PC-9 (cell line): Measurements from ENCODE around the gene C3orf70. TPM values are rescaled to one million over a fixed set of nuclear protein-coding genes. Genes with fewer than 3 reads are reported as not detected.

ENCODE experiments used
- BruUV-seq: library from RNA; stranded (reverse); fragments of 400-500 nt; replicated peaks from 2 replicates; lab custom pipeline; 2021; lab: Mats Ljungman, UMichigan
- CTCF ChIA-PET: fragments of 300-600 bp; sonication (Branson Sonifier 250); formaldehyde crosslinking; loops from one replicate; lab custom pipeline; 2022; ENCODE audit warnings: antibody characterized with exemption; lab: Charles Lee
- POLR2A ChIA-PET: fragments of 300-600 bp; sonication (Branson Sonifier 250); formaldehyde crosslinking; loops from one replicate; lab custom pipeline; 2022; ENCODE audit warnings: antibody characterized with exemption; ENCODE audit not compliant: unreplicated experiment; lab: Charles Lee
- DNase-seq, 2 experiments: peaks; one replicate each; pipeline versions ENCODE4 v3.0.0 to v3.0.0-alpha.2; 2015 to 2022; ENCODE audit warnings: mixed read lengths in 1 of 2
- H2AFZ ChIP-seq: fragments of 200-600 bp; sonication (generic); 2 replicates; pipeline ENCODE4 v1.8.1; 2017; ENCODE audit warnings: antibody characterized with exemption
- H3F3A ChIP-seq: fragments of 200-600 bp; sonication (generic); 2 replicates; pipeline ENCODE4 v1.8.1; 2017; ENCODE audit warnings: antibody characterized with exemption, mild to moderate bottlenecking, low read depth; ENCODE audit not compliant: insufficient read depth
- H3K27ac ChIP-seq: fragments of 200-600 bp; sonication (generic); 2 replicates; pipeline ENCODE4 v1.6.1; 2016; ENCODE audit warnings: mixed run types
- H3K27me3 ChIP-seq: fragments of 200-600 bp; sonication (generic); 2 replicates; pipeline ENCODE4 v1.6.1; 2016; ENCODE audit warnings: low read depth, mixed run types; ENCODE audit not compliant: insufficient read depth
- H3K36me3 ChIP-seq: fragments of 200-600 bp; sonication (generic); 2 replicates; pipeline ENCODE4 v1.6.1; 2016; ENCODE audit warnings: low read depth, mixed run types
- H3K4me1 ChIP-seq: fragments of 200-600 bp; sonication (generic); replicated peaks from 2 replicates; pipeline ENCODE4 v1.6.1; 2016; ENCODE audit warnings: mixed run types; ENCODE audit not compliant: insufficient read depth
- H3K4me2 ChIP-seq: fragments of 200-600 bp; sonication (generic); 2 replicates; pipeline ENCODE4 v1.6.1; 2017; ENCODE audit warnings: mixed run types
- H3K4me3 ChIP-seq: fragments of 200-600 bp; sonication (generic); 2 replicates; pipeline ENCODE4 v1.6.1; 2016; ENCODE audit warnings: mixed run types
- H3K79me2 ChIP-seq: fragments of 200-600 bp; sonication (generic); 2 replicates; pipeline ENCODE4 v1.6.1; 2017; ENCODE audit warnings: low read depth, mixed run types
- H3K9me2 ChIP-seq: fragments of 200-600 bp; sonication (generic); 2 replicates; pipeline ENCODE4 v1.8.1; 2017; ENCODE audit warnings: mild to moderate bottlenecking; ENCODE audit not compliant: insufficient read depth
- H3K9me3 ChIP-seq: fragments of 200-600 bp; sonication (generic); 2 replicates; pipeline ENCODE4 v1.8.1; 2016; ENCODE audit warnings: low read depth; ENCODE audit not compliant: insufficient read depth
- H4K20me1 ChIP-seq: fragments of 200-600 bp; sonication (generic); 2 replicates; pipeline ENCODE4 v1.8.1; 2017; ENCODE audit not compliant: insufficient read depth
- EZH2 ChIP-seq: fragments of 200-600 bp; sonication (generic); IDR thresholded peaks from 2 replicates; pipeline ENCODE4 v1.8.0; 2017; ENCODE audit warnings: antibody characterized with exemption, low read depth
- intact Hi-C: fragments of 100-400 bp; cut with micrococcal nuclease; formaldehyde crosslinking; loops from one replicate; pipeline ENCODE4 v1.10.0; 2022; ENCODE audit not compliant: unreplicated experiment
- total RNA-seq: library from RNA; stranded (reverse); gene quantifications from 2 replicates; pipeline ENCODE4 v1.2.3, GENCODE V29; 2021
- TF ChIP-seq, protein P1 (sequence below): fragments of 200-600 bp; sonication (generic); conservative IDR thresholded peaks from 2 replicates; pipeline ENCODE4 v1.6.1; 2017; ENCODE audit warnings: mixed run types, antibody characterized with exemption, mild to moderate bottlenecking, moderate library complexity

The C3orf70 gene
- total RNA-seq, 1 experiment from 2014 or later: not detected

- no TSS peak for BruUV-seq
- no peaks in the 10 kb centered on the region for H3K4me1 ChIP-seq
- no peak overlapping the region for H2AFZ ChIP-seq
- no peaks in the 10 kb centered on the region for H3K79me2 ChIP-seq
- H3K36me3 ChIP-seq: no peaks in the 10 kb centered on the region
- no peak overlapping the region for H3K27ac ChIP-seq
- H4K20me1 ChIP-seq: no peaks in the 10 kb centered on the region
- no peaks in the 10 kb centered on the region for H3K9me3 ChIP-seq
- no peaks in the 10 kb centered on the region for H3K9me2 ChIP-seq
- no peak overlapping the region for H3K4me3 ChIP-seq
- DNase-seq: no peak
- intact Hi-C loops: no loop called here
- no peaks in the 10 kb centered on the region for H3F3A ChIP-seq
- H3K27me3 ChIP-seq: peaks cover 45% of the 10 kb centered on the region
- POLR2A ChIA-PET: interaction anchor here (0.6 kb wide), 1 partner anchor 661 kb away, joined by 5 read pairs; no protein-coding TSS in a partner anchor
- no peak overlapping the region for H3K4me2 ChIP-seq
- TF ChIP-seq, protein P1, sequence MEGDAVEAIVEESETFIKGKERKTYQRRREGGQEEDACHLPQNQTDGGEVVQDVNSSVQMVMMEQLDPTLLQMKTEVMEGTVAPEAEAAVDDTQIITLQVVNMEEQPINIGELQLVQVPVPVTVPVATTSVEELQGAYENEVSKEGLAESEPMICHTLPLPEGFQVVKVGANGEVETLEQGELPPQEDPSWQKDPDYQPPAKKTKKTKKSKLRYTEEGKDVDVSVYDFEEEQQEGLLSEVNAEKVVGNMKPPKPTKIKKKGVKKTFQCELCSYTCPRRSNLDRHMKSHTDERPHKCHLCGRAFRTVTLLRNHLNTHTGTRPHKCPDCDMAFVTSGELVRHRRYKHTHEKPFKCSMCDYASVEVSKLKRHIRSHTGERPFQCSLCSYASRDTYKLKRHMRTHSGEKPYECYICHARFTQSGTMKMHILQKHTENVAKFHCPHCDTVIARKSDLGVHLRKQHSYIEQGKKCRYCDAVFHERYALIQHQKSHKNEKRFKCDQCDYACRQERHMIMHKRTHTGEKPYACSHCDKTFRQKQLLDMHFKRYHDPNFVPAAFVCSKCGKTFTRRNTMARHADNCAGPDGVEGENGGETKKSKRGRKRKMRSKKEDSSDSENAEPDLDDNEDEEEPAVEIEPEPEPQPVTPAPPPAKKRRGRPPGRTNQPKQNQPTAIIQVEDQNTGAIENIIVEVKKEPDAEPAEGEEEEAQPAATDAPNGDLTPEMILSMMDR: no peak
- TF ChIP-seq EZH2: no peak
- CTCF ChIA-PET: interaction anchor here (0.6 kb wide), 1 partner anchor 197 kb away, joined by 5 read pairs; no protein-coding TSS in a partner anchor
Measured at GRCh38 chr3:185071287-185071800, 81.5 kb downstream of the C3orf70 start.

DNA sequence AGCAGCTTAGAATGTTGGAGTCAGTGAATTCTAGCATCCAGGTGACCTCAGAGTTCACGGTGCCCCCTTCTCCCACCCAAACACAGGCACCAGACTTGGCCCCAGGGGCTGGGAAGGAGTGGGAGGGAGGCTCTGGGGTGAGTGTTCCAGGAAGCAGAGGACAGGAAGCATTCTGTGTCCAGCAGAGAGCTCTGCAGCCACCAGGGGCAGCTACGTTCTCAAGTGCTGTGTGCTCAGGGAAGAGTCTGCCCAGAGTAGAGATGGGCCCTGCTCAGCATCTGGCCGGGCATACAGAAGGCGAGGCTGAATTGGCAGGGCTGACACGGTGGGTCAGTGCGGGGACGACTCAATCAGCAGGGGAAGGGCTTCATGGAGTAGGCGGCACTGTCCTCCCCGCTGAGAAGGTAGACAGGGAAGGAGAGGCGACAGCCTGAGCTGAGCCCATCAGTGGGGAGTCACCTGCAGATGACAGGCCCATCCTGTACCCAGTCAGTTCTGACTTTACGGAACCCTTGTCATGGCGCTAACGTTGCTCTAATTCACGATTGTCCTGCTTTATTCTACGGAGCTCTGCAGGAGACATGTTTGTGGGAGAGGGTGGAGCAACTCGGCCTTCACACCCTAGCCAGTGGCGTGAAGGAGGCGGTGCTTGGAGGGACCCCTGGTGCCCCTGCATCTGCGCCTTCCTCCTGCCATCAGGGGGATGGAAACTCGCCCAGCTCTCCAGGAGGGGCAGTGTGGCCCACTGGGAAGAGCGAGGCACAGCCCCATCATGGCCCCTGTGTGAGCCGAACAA lies 82.2 kb downstream of the C3orf70 start:
- no peak overlapping the region for H3K4me3 ChIP-seq
- no peak for TF ChIP-seq EZH2
- TF ChIP-seq, protein P1: peak; percentile 39; the same call in 1 of the 2 replicates
- H3K79me2 ChIP-seq: no peaks in the 10 kb centered on the region
- BruUV-seq: no TSS peak
- peaks cover 41% of the 10 kb centered on the region for H3K27me3 ChIP-seq
- H3K4me2 ChIP-seq: no peak overlapping the region
- intact Hi-C loops: no loop called here
- ChIA-PET CTCF (interaction anchor here (0.7 kb wide), 1 partner anchor 107 kb away, joined by 3 read pairs; no protein-coding TSS in a partner anchor), POLR2A (interaction anchor here (0.6 to 1.0 kb wide), 2 partner anchors 58 to 233 kb away, joined by 3 to 4 read pairs; no protein-coding TSS in a partner anchor)
- H3K9me2 ChIP-seq: no peaks in the 10 kb centered on the region
- H3K27ac ChIP-seq: no peak overlapping the region
- no peaks in the 10 kb centered on the region for H3F3A ChIP-seq
- H4K20me1 ChIP-seq: no peaks in the 10 kb centered on the region
- no peaks in the 10 kb centered on the region for H3K9me3 ChIP-seq
- no peaks in the 10 kb centered on the region for H3K36me3 ChIP-seq
- DNase-seq: peak in 1 of 2 experiments; percentile 15
- no peaks in the 10 kb centered on the region for H3K4me1 ChIP-seq
- no peak overlapping the region for H2AFZ ChIP-seq

DNA sequence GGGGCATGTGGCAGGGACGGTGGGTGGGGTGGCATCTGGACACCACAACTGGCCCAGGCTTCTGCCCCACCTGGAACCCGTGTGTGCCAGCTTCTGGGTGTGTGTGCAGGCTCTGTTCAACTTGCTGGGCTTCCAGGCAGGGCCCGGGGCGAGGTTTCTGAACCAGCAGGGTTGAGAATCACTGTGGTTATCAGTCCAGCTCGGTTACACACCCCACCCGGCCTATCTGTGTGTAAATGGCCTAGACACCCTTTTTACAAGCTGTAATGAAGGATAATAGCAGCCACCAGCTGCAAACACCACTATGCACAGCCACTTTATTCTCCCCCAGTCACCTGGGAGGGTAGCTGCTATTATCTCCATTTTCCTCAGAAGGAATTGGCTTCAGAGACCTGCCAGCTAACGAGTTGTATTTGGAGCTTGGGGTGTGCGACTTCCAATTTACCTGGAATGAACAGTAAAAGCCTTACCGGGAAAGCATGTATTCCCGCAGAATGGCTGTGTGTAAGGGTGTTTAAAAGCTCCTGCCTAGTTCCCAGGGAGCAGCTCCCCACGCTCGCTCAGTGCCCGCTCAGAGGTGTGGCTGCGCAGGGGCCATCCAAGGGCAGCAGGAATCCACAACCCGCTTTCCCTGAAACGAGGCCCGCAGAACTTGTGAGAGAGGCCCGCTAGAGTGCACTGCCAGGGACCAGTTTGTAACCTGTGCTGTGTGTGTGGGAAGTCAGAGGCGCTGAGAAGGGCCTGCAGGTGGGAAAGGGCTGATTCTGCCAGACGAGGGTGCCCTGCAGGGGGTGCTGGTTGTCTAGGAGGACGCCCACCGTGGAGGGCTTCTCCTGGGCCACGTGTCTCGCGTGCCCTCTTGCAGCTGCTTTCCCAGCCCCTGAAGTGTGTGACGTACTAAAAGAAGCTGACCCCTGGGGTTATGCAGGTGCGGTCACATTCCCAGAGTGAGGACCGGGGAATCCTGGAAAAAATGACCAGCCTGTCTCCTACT lies 83.5 kb downstream of the C3orf70 start:
- no peaks in the 10 kb centered on the region for H3K9me3 ChIP-seq
- no peak overlapping the region for H3K4me2 ChIP-seq
- peaks cover 33% of the 10 kb centered on the region for H3K27me3 ChIP-seq
- POLR2A ChIA-PET: interaction anchor here (1.0 kb wide), 1 partner anchor 231 kb away, joined by 4 read pairs; no protein-coding TSS in a partner anchor
- no peak for DNase-seq
- TF ChIP-seq, protein P1: no peak
- no peak for TF ChIP-seq EZH2
- no peaks in the 10 kb centered on the region for H4K20me1 ChIP-seq
- no peak overlapping the region for H3K27ac ChIP-seq
- no peaks in the 10 kb centered on the region for H3K36me3 ChIP-seq
- H3F3A ChIP-seq: no peaks in the 10 kb centered on the region
- CTCF ChIA-PET: interaction anchor here (0.7 kb wide), 1 partner anchor 108 kb away, joined by 3 read pairs; no protein-coding TSS in a partner anchor
- H2AFZ ChIP-seq: no peak overlapping the region
- intact Hi-C loops: no loop called here
- no TSS peak for BruUV-seq
- H3K79me2 ChIP-seq: no peaks in the 10 kb centered on the region
- H3K4me1 ChIP-seq: no peaks in the 10 kb centered on the region
- H3K9me2 ChIP-seq: no peaks in the 10 kb centered on the region
- H3K4me3 ChIP-seq: no peak overlapping the region
